GM18861 (cell line): ENCODE results near the gene STK31.
"Not testable (repeated sequence)": the region's sequence is repeated elsewhere in the genome, so short reads cannot be mapped to it uniquely, and the experiment has no call there.

ENCODE experiments used
- ATAC-seq: cut with Tn5 transposase; IDR thresholded peaks from one replicate; pipeline ENCODE4 v1.9.1; 2021; ENCODE audit not compliant: unreplicated experiment

STK31 gene

DNA sequence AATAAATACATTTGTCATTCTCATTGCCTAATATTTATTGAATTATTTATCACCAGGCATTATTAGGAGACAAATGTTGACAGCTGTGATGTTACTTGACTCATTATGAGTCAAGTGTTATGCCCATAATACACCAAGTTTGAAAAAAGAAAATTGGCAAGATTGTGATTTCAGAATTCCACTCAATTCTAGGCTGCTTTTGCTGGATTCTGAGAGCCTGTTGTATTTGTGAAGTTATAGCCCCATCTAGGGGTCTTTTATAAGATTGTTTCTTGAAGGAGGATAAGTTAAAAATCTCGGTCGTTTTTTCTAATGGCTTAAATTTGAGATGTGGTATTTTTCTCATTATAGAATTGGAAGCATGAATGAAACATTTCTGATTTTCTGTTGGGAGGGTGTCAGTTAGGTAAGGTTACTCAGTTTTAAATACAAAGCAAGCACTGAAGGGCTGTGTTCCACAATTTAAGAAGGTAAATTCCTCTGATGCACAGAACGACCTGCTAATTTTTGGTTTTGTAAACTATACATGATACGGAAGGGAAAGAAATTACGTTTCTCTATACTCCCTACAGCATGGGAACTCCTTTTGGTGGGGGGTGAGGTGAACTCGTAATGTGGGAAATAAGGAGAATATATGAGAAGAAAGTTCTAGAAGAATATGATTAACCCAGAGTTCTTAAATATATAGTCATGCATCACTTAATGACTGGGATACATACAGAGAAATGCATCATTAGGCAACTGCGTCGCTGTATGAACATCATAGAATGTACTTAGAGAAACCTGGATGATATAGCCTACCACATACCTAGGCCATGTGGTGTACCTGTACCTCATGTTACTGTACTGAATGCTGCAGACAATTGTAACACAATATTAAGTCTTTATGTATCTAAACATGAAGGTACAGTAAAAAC is 2.6 kb downstream of the STK31 start:
- ATAC-seq = no peak

DNA sequence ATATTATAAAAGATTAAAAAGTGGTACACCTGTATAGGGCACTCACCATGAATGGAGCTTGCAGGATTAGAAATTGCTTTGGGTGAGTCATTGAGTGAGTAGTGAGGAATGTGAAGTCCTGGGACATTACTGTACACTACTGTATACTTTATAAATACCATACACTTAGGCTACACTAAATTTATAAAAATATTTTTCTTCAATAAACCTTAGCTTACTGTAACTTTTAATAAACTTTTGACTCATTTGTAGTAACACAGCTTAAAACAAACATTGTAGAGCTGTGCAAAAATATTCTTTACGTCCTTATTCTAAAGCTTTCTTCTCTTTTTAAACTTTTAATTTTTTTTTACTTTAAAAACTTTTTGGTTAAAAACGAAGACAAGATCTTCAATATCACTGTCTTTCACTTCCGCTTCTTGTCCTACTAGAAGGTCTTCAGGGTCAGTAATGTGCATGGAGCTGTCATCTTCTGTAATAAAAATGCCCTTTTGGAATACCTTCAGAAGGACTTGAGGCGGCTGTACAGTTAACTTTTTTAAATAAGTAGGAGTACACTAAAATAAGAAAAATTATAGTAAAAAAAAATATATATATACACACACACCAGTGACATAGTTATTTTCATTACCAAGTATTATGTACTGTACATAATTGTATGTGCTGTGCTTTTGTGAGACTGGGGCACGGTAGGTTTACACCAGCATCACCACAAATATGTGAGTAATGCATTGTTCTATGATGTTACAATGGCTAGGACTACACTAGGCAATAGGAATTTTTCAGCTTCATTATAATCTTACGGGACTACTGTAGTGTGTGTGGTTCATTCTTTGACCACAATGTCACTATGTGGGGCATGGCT is 3.5 kb downstream of the STK31 start:
- ATAC-seq = no peak

DNA sequence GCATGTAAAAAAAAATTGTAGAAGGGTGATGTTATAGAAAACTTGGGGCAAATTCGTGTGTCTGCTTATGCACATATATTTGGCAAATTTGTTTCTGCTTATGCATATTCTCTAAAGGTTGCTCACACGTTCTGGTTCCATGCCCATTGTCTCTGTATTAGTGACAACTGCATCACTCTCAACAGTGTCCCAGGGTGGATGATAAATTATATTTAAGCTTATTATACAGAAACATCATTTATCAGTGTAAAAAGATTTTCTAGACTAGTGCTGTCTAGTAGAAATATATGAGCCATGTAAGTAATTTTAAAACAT is 4.1 kb downstream of the STK31 start:
- no peak for ATAC-seq

DNA sequence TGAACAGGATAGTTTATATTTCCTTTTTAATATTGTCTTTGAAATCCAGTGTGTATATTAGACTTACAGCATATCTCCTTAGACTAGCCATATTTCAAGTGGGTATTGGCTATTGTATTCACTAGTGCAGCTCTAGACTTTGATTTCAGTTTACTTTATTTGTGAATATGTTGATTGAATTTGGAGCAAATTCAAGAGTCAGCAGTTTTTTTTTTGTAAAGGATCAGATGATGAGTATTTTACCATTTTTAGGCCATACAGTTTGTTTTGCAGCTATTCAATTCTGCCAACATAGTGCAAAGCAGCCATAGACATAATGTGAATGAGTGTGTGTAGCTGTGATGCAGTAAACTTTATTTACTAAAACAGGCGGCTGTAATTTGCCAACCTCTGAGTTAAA is 4.6 kb downstream of the STK31 start:
- no peak for ATAC-seq

DNA sequence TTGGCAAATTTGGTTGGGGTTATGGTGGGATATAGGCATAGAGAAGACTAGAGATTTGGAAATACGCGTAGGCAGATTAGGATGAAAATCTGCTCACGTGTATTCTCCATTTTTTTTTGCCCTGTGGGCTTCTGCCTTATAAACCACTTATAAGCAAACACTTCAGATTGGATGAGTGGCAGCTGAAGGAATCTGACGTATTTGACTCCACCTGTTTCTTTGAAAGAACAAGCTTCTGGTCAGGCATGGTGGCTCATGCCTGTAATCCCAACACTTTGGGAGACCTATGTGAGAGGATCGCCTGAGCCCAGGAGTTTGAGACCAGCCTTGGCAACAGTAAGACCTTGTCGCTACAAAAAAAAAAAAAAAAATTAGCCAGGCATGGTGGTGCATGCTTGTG is 5.1 kb downstream of the STK31 start:
- ATAC-seq = no peak

DNA sequence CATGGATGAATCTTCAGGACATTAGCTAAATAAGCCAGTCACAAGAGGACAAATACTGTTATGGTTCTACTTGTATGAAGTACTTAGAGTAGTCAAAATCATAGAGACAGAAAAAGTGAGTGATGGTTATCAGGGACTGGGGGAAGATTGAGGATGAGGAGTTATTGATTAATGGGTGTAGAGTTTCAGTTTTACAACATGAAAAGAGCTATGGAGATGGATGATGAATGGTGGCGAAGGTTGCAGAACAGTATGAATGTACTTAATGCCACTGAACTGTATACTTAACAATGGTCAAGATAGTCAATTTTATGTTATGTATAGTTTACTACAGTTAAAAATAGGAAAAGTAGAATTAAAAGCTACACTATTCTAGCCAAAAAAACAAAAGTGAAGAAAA is 7.8 kb downstream of the STK31 start:
- ATAC-seq = no peak

DNA sequence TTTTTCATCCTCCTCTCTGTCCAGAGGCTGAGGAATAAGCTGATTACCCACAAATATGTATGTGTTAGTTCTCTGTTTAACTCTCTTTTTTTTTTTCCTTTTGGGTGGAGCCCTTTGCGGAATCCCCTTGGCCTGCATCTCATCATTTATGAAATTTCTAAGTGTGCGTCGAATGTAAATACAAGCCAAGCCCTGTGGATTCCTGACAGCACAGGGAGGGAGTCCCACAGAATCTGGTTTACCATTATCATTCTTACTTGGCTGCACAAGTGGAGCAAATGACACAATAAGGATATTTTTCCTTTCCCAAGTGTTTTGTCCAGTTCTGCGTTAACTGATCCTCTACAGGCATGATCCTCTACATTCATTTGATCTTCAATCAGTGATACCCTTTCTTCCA is 11.4 kb downstream of the STK31 start:
- ATAC-seq = no peak

DNA sequence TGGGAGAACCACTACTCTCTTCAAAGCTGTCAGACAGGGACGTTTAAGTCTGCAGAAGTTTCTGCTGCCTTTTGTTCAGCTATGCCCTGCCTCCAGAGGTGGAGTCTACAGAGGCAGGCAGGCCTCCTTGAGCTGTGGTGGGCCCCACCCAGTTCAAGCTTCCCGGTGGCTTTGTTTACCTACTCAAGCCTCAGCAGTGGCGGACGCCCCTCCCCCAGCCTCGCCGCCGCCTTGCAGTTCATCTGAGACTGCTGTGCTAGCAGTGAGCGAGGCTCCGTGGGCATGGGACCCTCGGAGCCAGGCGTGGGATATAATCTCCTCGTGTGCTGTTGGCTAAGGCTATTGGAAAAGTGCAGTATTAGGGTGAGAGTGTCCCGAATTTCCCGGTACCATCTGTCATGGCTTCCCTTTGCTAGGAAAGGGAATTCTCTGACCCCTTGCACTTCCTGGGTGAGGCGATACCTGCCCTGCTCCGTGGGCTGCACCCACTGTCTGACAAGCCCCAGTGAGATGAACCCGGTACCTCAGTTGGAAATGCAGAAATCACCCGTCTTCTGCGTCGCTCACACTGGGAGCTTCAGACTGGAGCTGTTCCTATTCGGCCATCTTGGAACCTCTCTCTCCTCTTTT is 12.7 kb downstream of the STK31 start:
- ATAC-seq = not testable (repeated sequence)

DNA sequence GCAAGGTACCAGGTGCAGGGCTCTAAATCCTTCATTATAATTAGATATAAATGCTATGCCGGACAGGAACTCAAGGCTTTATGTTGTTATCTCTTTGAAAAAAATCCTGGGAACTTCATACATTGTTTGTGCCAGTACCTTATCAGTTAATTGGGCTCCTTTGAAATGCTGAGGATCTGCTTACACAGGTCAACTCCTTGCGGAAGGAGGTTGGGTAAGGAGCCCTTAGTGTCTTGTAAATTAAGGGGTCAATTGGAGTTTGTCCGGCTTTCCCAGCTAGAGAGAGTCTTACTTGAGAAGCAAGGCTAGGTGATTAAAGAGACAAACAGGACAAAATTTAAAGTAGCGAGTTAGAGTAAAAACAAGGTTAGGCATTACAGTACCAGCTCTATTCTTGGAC is 14.1 kb downstream of the STK31 start:
- ATAC-seq = not testable (repeated sequence)

DNA sequence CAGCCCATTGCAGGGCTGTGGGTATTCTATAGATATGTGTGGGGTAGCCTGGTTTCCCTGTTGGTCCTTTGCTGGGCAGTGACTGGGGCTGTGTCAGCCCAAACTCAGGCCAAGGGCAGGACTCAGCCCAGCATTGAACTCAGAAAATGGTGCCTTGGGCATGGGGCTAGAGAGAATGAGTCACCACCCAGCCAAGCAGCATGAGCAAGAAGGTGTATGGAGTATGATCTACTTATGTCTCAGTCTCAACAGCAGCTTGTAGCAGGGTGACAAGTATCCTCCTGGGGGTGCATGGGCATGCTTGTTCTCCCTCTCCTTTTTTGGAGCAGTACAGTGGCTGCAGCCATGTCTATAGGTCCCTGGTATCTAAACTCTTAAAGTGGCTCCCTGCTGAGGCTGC is 32.0 kb downstream of the STK31 start:
- ATAC-seq = no peak

DNA sequence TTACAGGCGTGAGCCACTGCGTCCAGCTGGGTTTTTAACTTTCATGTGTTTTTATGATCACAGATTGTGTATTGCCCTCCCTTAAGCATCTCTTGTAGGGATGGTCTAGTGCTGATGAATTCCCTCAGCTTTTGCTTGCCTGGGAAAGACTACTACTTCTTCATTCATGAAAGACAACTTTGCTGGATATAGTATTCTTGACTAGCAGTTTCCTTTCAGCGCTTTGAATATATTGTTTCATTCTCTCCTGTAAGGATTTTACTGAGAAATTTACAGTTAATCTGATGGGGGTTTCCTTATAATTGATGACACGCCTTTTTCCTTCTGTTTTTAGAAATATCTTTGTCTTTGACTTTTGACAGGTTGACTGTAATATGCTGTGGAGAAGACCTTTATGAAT is 33.2 kb downstream of the STK31 start:
- ATAC-seq = no peak

DNA sequence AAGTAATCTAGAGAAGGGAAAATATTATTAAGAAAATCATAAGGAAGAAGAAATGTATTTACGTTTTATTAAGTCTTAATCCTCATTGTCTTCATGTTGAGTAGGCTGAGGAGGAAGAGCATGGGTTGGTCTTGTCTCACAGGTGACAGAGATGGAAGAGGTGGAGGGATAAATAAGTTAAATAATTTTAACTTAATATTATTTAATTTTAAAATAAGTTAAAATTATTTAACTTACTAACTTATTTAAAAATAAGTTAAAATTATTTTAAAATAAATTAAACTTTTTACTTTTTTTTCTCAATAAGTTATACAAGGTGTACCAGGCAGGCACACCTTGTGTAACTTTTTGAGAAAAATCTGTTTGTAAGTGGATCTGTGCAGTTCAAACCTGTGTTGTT is 36.6 kb downstream of the STK31 start:
- no peak for ATAC-seq

DNA sequence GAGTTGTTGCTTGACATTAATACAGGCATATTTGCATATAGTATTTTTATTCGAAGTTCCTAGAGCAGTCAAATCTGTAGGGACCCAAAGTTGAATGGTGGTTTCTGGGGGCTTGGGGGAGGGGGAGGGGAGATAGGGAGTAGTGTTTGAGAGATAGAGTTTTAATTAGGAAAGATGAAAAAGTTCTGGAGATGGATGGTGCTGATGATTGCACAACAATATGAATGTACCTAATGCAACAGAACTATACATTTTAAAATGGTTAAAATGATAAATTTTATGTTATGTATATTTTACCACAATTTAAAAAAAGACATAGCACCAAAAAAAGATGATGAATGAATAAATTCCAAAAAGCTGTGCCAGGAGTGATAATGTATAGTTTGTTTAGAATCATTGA is 41.8 kb downstream of the STK31 start:
- ATAC-seq = no peak

DNA sequence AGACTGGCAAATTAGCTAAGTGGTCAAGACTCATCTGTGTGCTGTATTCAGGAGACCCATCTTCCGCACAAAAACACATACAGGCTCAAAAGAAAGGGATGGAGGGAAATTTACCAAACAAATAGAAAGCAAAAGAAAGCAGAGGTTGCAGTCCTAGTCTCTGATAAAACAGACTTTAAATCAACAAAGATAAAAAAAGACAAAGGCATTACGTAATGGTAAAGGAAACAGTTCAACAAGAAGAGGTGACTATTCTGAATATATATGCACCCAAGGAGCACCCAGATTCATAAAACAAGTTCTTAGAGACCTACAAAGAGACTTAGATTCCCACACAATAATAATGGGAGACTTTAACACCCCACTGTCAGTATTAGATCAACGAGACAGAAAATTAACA is 48.8 kb downstream of the STK31 start:
- ATAC-seq = not testable (repeated sequence)

DNA sequence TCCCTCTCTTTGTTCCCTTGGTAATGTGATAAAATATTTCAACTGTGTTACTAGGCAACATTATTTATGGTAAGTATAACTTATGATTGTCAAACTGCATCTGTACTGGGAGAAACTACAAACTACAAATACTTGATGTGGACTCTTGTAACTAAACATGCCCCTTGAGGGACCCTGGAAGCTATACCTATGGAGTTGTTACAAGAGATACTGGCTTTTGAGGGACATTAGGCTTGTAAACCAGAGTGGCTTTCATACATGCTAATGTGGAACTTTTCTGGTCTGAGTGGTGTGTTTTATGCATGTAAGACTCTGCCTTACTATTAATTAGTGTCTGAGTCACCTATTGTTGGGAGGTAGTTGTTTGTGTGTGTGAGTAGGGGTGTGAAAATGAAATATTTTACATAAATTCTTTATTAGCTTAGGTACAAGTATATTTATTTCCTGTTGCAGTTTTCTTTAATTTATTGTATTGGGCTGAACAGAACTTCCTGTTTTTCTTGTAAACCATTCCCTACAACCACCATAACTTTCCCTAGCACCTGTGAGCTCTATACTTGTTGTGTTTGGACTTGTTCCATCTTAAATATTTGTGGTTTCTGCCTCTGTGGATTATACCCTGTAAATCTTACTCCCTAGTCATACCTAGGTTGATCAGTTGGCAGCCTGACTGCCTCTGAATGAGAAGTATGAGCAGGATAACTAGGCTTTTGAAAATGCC is 49.8 kb downstream of the STK31 start:
- ATAC-seq = no peak

DNA sequence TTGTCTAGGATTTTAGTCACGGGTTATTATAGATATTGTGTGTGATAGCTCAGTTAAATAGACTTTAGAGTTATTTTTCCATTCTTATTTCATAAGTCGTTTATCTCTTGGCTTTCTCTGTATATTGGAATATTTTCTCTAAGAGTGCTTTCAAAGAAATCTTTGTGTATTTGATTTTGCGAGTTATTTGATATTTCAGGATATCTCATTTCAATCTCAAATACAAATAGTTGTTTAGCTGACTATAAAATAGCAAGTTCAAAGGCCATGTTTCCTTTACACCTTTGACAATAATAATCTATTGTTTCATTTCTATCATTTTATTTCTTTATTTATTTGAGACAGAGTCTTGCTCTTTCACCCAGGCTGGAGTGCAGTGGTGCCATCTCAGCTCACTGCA is 55.9 kb downstream of the STK31 start:
- ATAC-seq = no peak

DNA sequence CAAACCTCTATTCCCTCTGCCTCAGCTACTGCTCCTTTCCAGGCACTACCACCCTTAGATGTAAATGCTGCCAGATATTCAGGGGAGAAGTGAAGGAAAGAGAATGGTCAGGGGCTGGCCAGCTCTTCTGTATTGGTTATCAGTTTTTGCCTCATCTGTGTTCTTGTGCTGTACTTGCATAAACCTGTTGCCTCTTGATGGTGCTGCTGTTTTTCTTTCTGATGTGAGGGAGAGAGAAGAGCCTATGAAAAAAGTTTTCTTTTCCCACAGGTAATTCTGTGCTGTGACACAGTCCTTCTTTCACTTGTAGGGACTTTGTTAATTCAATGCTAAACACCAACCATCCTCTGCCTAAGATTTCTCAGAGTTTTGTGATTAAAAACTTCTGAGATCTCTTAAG is 57.5 kb downstream of the STK31 start:
- no peak for ATAC-seq

DNA sequence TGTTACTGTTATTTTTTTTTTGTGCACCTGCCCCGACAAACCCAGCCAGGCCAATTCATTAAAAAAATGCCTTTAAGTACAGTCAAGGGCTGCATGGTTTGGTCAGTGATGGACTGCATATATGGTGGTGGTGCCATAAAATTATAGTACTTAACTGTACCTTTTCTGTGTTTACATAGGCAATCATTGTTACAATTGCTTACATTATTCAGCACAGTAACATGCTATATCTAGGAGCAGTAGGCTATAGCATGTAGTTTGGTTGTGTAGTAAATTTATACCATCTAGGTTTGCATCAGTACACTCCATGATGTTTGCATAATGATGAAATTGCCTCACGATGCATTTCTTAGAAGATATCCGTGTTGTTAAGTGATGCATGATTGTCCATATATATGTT is 58.0 kb downstream of the STK31 start:
- ATAC-seq = no peak

DNA sequence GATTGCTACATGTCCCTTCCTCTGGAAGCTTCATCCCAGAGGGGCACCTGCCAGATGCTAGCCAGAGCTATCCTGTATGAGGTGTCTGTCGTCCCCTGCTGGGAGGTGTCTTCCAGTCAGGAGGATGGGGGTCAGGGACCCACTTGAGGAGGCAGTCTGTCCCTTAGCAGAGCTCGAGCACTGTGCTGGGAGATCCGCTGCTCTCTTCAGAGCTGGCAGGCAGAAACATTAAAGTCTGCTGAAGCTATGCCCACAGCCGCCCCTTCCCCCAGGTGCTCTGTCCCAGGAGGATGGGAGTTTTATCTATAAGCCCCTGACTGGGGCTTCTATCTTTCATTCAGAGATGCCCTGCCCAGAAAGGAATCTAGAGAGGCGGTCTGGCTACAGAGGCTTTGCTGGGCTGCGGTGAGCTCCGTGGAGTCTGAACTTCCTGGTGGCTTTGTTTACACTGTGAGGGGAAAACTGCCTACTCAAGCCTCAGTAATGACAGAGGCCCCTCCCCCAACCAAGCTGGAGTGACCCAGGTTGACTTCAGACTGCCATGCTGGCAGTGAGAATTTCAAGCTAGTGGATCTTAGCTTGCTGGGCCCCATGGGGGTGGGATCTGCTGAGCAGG is 69.3 kb downstream of the STK31 start:
- ATAC-seq = not testable (repeated sequence)

DNA sequence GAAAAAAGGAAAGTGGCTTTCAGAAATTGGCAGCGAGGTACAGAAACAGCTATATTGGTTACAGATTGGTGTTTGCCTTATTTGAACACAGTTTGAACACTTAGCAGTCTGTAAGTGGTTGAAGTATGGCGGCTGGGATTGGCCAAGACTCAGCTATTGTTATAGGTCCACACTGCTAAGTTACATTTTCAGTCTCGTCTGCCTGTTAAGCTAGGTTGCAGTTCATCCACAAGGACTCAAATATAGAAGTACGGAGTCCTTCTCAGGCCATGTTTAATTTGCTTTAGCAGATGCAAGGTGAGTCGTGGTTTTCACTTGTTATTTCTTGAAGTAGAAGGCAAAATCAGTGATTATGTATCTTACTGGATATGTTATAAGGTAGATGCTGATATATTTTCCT is 73.1 kb downstream of the STK31 start:
- ATAC-seq = no peak

DNA sequence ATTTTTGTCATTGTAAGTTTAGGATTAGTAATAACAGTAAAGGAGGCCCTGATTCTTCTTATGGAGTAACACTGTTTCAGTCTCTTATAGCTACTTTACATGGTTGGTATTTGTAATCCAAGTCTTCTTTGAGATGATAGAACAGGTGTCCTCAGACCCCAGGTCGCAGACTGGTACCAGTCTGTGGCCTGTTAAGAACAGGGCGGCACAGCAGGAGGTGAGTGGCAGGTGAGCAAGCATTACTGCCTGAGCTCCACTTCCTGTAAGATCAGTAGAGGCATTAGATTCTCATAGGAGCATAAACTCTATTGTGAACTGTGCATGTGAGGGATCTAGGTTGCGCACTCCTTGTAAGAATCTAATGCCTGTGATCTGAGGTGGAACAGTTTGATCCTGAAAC is 77.3 kb downstream of the STK31 start:
- no peak for ATAC-seq
